GM18520 (cell line): Measurements from ENCODE around the gene SCAP.
"Not testable (repeated sequence)": the region's sequence is repeated elsewhere in the genome, so short reads cannot be mapped to it uniquely, and the experiment has no call there.

ENCODE experiments used
- ATAC-seq: cut with Tn5 transposase; IDR thresholded peaks from one replicate; pipeline ENCODE4 v1.9.1; 2021; ENCODE audit not compliant: unreplicated experiment

Gene SCAP

DNA sequence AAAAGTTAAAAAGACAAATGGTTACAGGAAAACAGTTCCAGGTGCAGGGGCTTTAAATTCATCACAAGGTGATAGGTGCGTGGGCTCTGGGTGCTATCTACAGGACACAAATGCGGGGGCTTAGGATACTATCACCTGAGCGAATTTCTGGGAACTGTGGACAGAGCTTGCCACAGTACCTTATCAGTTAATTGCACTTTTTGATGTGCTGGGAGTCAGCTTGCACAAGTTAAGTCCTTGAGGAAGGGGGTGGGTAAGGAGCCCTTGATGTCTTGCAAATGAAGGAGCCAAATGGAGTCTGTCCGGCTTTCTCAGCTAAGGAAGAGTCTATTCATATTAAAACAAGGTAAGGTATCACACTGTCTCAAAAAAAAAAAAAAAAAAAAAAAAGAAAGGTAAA is 6.0 kb upstream of the SCAP start:
- ATAC-seq: not testable (repeated sequence)

DNA sequence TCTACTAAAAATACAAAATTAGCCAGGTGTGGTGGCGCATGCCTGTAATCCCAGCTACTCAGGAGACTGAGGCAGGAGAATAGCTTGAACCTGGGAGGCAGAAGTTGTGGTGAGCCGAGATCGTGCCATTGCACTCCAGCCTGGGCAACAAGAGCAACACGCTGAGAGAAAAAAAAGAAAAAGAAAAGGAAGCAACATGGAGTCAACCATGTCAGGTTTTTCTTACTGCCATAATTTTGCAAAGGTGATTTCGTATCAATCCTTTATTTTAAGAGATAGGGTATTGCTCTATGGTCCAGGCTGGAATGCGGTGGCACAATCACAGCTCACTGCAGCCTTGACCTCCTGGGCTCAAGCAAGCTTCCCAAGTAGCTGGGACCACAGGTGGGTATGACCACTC is 4.5 kb upstream of the SCAP start:
- not testable (repeated sequence) for ATAC-seq

DNA sequence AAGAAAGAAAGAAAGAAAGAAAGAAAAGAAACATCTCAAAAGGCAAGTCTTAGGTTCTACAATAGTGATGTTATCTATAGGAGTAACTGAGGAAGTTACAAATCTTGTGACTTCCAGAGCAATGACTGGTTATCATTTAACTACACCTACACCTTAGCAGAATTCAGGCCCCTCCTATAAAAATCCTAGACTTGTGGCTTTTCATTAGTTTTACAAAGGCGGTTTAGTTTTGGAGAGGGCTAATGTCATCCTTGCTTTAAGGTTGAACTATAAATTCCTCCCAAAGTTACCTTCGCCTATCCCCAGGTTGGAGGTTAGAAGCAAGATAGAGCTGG is 4.1 kb upstream of the SCAP start:
- no peak for ATAC-seq

DNA sequence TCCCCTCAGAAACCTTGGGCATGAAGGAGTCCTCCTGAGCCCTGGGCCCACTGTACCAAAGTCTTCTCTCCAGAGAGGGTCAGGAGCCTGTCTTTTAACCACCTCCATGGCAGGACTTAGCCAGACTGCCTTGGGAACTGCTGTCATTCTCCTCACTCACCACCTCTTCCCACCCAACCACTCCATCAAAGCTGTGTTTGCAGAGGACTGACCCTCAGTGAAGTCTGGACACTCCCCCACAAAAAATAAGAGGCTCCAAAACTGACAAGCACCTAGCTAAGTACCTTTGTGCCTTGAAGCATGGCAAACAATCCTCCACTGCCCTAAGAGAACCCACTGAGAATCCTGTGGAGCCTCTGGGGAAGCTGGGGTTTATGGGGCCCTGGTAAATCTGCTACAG is 2.3 kb upstream of the SCAP start:
- ATAC-seq: no peak

DNA sequence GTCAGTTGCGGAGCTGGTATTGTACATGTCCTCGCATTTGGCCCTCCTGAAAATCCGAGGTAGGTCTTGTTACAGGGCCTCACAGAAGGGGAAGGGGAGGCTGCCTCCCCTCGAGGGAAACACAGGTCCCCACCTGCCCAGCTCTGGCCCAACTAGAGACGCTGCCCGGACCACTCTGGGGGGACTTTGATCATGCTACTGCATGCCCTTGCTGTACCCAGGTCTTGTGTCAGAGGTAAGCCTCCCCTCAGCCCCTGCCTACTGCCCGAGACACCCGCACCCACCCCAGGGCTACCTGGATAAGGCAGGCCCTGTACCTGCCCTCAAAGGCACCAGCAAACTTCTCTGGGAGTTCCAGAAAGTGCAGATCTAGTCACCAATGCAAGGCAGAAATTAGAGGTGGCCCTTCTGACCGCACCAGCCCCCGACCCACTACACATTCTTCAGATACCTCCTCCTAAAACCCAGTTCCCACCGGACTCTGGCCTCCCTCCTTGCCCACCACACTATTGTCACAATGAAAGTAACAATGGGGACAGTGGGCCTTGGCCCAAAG is 981 bp upstream of the SCAP start:
- ATAC-seq: no peak

DNA sequence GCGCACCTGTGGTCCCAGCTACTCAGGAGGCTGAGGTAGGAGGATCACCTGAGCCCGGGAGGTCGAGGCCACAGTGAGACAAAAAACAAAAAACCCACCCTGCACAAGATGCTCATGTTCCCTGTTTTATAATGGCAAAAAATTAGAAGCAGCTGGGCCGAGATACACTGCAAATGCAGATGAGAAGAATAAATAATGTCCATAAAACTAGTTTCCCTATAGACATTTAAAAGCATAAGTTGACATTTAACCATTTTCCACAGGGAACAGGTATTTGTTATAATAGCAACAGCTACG is 537 bp upstream of the SCAP start:
- no peak for ATAC-seq

DNA sequence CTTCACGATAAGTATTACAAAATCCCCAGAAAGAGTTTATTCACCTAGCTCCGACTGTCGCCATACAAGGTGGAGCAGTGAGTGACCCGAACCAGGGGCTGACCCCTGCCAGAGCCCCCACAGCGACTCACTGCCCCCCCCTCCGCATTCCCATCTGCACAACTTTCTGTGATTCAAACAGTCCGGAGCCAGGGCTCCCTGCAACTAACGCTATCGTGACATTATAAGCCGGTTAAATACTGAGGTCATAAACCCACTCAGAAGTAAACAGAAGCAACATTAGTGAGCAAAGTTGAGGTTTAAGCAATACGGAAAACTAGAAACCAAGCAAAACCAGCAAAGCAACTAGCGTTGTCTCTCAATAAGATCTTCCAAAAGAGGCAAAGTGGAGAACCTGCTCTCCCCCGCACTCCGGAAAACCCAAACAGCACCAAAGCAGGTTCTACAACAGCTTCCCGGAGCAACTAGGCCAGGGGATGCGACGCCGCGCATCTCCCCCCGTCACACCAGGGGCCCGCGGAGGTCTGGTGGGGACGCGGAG is 642 bp downstream of the SCAP start:
- ATAC-seq: no peak

DNA sequence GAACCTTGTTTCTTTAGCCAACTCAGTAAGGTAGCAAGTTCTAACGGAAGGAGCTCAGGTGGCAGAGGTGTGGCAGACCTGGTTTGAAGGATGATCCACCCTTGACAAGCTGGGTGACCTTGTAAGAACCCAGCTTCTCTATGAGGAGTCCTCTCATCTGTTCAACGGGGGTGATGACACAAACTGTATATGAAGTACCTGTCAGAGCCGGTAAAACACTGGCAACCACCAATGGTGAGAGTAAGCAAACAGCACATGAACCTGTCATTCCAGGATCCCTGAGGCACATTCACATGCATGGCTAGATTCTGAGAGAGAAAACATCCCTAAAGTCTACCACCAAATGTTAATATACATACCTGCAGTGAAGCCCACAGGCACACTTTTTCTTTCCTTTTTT is 2.4 kb downstream of the SCAP start:
- ATAC-seq: no peak

DNA sequence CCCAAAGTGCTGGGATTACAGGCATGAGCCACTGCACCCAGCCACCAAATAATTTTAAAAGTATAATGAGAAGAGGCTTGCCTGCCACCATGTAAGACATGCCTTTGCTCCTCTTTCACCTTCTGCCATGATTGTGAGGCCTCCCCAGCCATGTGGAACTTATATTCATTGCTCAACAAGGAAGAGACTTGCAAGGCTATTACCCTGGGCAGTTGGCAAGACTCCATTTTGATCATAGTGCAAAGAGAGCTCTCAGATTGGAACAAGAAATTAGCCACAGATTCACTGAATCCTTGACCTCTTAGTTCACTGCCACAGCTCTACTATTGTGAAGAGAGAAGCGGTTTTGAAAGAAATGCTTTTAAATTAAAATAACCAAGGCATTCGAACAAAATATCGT is 6.1 kb downstream of the SCAP start:
- no peak for ATAC-seq

DNA sequence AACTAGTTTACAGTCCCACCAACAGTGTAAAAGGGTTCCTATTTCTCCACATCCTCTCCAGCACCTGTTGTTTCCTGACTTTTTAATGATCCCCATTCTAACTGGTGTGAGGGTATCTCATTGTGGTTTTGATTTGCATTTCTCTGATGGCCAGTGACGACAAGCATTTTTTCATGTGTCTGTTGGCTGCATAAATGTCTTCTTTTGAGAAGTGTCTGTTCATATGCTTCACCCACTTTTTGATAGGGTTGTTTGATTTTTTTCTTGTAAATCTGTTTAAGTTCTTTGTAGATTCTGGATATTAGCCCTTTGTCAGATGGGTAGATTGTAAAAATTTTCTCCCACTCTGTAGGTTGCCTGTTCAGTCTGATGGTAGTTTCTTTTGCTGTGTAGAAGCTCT is 7.4 kb downstream of the SCAP start:
- ATAC-seq: not testable (repeated sequence)

DNA sequence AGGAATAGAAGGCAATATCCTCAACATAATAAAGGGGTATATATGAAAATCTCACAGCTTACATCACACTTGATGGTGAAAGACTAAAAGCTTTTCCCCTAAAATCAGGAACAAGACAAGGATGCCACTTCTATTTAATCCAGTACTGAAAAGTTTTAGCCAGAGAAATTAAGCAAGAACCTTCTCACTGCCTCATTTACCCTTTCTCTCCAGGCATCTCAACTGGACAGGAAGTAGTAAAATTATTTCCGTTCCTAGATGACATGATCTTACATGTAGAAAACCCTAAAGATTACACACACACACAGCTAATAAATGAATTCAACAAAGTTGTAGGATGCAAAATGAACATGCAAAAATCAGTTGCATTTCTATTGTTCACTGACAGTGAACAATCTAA is 11.2 kb downstream of the SCAP start:
- ATAC-seq: no peak

DNA sequence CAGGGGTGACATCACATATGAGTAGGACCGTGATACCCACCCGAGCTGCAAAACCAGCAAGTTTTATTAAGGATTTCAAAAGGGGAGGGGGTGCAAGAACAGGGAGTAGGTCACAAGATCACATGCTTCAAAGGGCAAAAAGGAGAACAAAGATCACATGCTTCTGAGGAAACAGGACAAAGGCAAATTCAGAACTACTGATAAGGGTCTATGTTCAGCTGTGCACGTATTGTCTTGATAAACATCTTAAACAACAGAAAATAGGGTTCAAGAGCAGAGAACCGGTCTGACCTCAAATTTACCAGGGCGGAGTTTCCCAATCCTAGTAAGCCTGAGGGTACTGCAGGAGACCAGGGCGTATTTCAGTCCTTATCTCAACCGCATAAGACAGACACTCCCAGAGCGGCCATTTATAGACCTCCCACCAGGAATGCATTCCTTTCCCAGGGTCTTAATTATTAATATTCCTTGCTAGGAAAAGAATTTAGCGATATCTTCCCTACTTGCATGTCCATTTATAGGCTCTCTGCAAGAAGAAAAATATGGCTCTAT is 16.1 kb downstream of the SCAP start:
- ATAC-seq: not testable (repeated sequence)

DNA sequence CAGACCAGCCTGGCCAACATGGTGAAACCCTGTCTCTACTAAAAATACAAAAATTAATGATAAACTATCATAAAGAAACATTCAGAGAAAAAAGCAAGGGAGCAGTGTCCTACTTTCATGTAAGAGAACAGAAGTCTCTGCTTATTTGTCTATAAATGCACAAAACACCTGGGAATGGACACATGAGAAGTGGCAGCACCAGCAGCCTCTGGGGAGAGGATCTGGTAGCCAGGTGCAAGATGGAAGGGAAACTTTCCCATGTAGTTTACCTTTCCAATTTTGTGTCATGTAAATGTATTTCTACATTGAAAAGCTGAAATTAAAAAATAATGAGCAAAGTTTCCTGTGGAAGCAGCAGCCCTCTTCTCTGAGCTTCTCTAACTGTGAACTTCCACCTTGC is 18.8 kb downstream of the SCAP start:
- ATAC-seq: no peak

DNA sequence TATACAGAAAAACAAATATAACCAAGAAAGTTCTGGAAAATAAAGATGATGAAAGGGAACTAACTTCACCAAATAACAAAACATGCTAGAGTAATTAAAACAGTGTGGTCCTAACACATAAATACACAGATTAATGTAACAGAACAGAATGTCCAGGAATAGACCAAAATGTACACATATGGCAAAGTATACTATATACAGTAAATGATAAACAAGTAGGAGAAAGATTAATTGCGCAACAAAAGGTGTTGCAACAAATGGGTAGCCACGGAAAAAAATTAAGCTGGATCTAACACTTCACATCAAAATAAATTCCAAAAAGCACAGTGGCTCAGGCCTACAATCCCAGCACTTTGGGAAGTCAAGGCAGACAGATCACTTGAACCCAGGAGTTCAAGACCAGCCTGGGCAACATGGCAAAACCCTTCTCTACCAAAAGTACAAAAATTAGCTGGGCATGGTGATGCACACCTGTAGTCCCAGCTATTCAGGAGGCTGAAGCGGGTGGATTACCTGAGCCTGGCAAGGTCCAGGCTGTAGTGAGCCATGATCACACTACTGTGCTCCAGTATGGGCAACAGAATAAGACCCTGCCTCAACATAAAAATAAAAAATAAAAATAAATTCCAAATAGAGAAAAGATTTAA is 19.8 kb downstream of the SCAP start:
- ATAC-seq: no peak

DNA sequence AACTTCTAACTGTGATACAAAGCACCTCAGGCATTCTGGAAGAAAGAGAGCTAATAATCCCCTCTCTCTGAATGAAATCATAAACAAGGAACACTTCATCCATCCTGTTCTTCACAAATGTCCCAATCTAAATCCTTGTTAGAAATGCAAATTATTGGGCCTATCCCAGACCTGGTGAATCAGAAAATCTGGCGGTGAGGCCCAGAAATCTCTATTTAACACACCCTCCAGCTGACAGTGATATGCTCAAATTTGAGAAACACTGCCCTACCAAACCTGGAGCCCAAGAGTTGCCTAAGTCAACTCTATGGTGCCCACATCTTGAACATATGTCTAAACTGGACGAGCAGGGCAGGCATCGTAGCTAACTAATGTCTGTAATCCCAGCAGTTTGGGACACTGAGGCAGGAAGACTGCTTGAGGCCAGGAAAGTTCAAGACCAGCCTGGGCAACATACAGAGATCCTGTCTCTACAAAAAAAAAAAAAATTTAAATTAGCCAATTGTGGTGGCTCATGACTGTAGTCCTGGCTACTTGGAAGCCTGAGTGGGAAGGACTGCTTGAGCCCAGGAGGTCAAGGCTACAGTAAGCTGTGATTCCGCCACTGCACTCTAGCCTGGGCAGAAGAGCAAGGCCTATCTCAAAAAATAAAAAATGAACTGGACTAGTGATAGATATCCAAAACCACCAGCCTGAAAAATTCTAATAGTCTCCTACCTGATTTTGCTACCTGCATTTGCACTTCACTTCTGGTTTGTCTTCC is 23.1 kb downstream of the SCAP start:
- no peak for ATAC-seq

DNA sequence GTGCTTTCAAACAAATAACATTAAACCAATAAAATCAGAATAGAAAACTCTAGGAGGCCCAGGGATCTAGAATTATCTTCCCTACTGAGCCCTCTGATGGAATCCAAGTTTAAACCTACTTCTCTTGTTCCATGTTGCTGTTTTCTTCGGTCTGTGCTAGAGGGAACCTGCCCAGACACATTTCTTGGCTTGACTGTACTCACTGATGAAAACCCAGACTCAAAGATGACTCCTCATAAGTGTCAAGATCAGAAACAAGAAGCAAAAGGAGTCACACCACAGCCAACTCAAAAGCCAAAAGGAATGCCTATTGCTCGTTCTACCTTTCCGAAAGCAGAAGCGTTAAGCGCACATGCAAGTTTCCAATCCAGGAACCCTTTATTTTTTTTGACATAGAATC is 31.6 kb downstream of the SCAP start:
- no peak for ATAC-seq

DNA sequence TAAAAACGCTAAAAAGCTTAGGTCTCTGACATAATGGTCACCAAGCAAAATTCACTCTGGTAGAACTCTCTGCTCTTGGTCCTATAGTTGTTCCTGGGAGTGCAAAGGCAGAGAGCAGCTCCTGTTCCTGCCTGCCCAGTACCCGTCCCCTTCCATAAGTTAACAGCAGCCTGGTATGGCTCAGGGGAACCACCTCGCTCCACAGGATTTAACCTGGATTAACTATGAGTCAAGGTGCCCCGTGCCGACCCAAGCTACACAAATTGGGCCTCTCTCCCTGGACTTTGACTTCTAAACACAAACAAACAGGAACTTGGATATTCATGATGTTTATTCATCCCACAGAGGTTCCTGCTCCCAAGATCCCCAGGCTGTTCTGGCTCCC is 32.1 kb downstream of the SCAP start:
- no peak for ATAC-seq

DNA sequence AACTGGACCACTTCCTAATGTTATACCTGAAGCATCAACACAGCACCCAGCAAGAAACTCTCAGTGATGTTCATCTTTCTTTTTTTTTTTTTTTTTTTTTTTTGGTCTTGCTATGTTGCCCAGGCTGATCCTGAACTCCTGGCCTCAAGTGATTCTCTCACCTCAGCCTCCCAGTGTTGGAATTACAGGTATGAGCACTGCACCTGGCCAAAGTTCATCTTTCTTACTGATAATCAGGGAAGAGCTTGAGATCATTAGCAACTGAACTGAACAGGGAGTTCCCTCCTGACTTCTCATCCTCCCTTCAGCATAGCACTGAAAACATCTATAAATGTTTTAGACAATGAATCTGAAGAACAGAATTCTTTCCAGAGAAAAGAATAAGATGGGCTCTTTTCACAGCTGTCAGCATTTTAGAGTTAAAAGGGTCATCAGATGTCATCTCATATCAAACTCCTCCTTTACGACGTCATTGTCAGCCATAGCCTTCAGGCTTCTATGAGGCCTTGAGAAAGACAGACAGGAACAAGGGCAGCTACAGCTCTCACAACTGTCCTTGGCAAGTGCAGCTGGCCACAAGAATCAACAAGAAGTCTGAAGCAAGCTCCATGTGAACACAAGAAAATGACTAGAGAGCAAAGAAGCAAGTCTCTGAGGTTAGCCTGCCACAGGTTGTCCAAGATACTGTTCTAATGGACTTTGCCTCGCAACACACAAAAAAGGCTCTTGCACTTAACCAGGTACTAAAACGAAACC is 33.8 kb downstream of the SCAP start:
- ATAC-seq: no peak

DNA sequence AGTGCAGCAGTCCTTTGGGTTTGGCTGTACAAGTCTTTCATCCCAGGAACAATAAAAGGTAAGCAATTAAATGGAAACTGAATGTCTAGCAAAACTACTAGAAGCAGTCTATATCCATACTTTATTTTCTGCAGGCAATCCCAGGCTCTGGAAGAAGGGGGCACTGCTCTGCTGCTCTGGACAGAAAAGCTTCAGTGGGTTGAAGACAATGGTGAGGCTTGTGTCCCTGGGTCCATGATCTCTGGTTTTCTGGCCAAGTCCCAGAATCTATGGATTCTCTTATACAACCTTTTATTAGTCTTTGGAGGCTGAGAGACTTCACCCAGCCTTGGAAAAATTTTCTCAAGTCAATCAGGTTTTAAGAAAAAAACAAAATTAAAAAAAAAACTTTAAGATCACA is 35.6 kb downstream of the SCAP start:
- ATAC-seq: no peak

DNA sequence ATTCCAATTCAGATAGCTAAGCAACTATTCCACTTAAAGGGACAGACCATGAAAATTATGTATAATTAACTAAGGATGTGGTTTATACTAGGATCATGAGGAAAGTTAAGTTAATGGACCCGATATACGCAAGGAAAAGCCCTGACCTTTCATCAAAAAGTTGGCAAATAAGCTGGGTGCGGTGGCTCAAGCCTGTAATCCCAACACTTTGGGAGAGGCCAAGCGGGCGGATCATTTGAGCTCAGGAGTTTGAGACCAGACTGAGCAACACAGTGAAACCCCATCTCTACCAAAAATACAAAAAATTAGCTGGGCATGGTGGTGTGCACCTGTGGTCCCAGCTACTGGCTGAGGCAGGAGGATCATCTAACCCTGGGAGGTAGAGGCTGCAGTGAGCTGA is 39.6 kb downstream of the SCAP start:
- ATAC-seq: no peak

DNA sequence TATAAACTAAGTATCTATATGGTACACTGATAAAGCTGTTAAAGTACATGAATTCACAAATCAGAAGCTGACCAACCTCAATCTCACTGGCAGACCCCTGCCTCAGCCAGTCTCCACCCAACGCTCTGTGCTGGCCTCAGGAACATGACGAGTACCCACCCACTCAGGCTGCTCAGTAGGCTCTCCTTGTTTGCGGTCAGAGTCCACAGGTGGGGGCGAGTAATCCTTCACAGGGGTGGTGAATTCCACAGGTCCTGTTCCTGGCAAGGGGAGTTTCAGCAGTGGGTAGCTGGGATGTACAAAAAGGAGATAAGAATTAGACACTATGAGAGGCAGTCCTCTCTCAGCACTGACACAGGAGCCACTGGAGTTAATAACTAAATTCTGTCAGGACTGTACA is 40.9 kb downstream of the SCAP start:
- ATAC-seq: no peak

DNA sequence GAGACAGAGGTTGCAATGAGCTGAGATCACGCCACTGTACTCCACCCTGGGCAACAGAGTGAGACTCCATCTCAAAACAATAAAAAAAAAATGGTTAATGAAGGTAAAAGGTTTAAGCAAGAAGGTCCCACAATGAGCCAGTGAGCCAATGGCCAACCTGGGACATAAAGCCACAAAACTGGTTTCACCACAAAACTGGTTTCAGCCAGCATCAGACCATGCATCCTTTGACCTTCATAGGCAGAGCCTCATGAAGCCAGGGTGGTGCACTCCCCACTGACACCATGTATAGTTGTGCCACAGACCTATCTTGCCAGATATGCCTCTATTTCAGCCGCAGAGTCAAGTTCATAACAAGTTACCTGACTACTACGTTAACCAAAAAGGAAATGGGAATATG is 41.9 kb downstream of the SCAP start:
- ATAC-seq: no peak
